GM12872 (cell line): ENCODE results near the gene ZC2HC1C.

Source experiments
- TF ChIP-seq, protein P1 (sequence below): IDR thresholded peaks from 3 replicates; pipeline ENCODE4 v1.5.1; 2011; ENCODE audit warnings: low read depth, mild to moderate bottlenecking, low read length, moderate library complexity; ENCODE audit not compliant: insufficient read depth

The ZC2HC1C gene

DNA sequence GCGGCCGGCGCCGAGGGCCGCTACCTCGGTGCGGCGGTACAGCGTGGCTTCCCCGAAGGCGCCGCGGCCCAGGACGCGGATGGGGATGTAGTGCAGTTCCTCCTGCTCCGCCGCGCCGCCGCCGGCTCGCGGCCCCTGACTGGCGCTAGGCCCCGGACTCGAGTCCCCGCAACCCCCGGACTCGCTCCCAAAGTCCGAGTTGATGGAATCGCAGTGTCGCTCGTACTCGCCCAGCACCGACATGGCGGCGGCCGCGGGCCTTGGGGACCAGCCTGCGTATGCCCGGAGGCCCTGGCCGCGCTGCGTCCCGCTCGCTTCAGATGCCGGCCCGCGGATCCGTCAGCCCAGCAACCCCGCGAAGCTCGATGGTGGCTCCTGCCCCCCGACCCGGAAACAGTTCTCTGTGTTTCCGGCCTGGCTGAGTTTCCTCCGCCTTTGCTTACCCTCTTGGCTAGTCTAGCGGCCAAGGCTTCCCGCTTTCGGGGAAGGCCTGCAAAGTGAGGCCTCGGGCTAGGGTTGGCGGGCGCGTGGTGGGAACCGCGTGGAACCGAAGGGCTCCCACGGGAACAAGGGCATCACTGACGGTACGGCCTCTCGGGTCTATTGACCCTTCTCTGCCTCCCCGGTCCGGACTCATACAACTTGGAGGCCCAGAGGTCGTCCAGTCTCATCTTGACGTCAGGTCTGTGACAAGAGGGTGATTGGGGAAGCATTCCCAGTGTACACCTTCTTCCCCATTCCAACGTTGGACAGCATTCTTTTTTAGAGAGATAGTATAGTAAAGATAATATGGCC, 57.4 kb downstream of the ZC2HC1C start, which contains the start of gene NEK9:
TSS of gene NEK9 (minus strand) at position 370 of the 795 bp plus-strand sequence. CDS start at position 243, 127 bp downstream.
- TF ChIP-seq, protein P1, sequence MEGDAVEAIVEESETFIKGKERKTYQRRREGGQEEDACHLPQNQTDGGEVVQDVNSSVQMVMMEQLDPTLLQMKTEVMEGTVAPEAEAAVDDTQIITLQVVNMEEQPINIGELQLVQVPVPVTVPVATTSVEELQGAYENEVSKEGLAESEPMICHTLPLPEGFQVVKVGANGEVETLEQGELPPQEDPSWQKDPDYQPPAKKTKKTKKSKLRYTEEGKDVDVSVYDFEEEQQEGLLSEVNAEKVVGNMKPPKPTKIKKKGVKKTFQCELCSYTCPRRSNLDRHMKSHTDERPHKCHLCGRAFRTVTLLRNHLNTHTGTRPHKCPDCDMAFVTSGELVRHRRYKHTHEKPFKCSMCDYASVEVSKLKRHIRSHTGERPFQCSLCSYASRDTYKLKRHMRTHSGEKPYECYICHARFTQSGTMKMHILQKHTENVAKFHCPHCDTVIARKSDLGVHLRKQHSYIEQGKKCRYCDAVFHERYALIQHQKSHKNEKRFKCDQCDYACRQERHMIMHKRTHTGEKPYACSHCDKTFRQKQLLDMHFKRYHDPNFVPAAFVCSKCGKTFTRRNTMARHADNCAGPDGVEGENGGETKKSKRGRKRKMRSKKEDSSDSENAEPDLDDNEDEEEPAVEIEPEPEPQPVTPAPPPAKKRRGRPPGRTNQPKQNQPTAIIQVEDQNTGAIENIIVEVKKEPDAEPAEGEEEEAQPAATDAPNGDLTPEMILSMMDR, result no peak

GRCh38 chr14:75127903-75128595, 58.6 kb downstream of the ZC2HC1C start:
- TF ChIP-seq, protein P1, result no peak

DNA sequence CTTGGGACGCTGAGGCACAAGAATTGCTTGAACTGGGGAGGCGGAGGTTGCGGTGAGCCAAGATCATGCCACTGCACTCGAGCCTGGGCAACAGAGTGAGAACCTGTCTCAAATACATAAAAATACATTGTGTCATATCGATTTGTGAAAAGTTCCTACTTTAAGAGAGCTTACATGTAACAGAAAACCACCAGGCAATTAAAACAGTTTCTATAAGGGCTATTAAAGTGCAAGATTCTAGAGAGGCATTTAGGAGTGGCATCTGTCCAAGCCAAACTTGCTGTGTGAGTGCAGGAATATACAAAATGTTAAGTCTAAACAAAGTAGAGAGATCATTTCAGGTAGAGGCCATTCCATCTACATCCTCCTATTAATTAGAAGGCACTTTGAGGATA, 59.2 kb downstream of the ZC2HC1C start:
- TF ChIP-seq, protein P1, result no peak
